Heart left ventricle (tissue), 13 donors: ENCODE measurements around the gene NFIA.

Experiments
- CTCF ChIP-seq, 12 donors: fragments of 200-600 bp; sonication (generic) in 4 of 12; IDR thresholded peaks; one replicate each; pipeline versions ENCODE4 v1.5.0 to v1.8.0; 2018 to 2022; ENCODE audit warnings: antibody characterized with exemption in 12 of 12, mild to moderate bottlenecking in 5 of 12
- POLR2A ChIP-seq, 2 donors: fragments of 450-650 bp; IDR thresholded peaks; one replicate each; pipeline ENCODE4 v1.6.1; 2017; ENCODE audit warnings: antibody characterized with exemption in 2 of 2, mild to moderate bottlenecking in 2 of 2, moderate library complexity in 2 of 2
- donor health status: ischemic (EF 13 %, LVEDD 7.1; RV severe dilation, severe dysfunction).
- donor health status: DM: no; HTN: yes; CAD: no.
- donor health status: DM: no; HTN: no; CAD: no.
- donor health status: ischemic (EF 25% LVEDD 6.9; RV normal size, moderate dysfunction).
- donor health status: ischemic (EF 25% LVEDD 5.7; RV mildly dilated, moderate dysfunction).
- donor health status: ischemic (EF 35%, LVEDD 5.7; RV mildly dilated, moderate dysfunction).
- donor health status: nonischemic (EF 11% LVEDD 7.7; RV severe dilation, severe dysfunction).
- donor health status: DM: yes; HTN: yes; CAD: no.
- donor health status: PGD.
- donor health status: ischemic (EF 29% LVEDD 5.4; RV normal size, mild dysfunction).
- donor health status: nonischemic (EF 23%, LVEDD 6.1; RV moderate dilation, normal function).

DNA sequence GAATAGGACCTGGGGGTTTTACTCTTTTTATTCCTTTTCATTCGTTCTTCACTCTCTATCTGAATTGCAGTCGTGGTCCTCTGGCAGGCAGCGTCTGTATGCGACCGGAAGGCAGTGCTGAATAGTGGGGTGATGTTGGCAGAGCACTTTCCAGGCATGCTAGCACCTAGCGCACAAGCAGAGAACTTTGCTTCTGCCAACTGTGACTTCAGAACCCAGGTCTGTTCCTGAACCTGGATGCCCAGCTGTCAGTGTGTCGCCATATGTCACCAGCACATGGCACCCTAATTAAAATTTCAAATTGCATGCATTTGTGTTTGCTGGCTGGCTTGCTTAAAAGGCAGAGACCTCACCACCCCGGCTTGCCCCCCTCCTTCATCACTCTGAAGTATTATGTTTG lies 116.2 kb downstream of the NFIA start:
- no peak for TF ChIP-seq POLR2A (IDR thresholded peaks at IDR 0.05)
- no peak for TF ChIP-seq CTCF (IDR thresholded peaks at IDR 0.05)
